OCI-LY3 (cell line): ENCODE measurements around the gene CIAO2B.

ENCODE experiments used
- EZH2phosphoT487 ChIP-seq: fragments of 200-600 bp; shearing (Covaris generic); IDR thresholded peaks from 2 replicates; pipeline ENCODE4 v1.6.1; 2018; ENCODE audit warnings: antibody characterized with exemption, mixed run types, low read depth
- TF ChIP-seq, protein P1 (sequence below): fragments of 200-600, 300-600 bp; sonication (generic); IDR thresholded peaks from 2 replicates; pipeline ENCODE4 v1.5.1; 2014; ENCODE audit warnings: antibody characterized with exemption, low read length, low read depth

DNA sequence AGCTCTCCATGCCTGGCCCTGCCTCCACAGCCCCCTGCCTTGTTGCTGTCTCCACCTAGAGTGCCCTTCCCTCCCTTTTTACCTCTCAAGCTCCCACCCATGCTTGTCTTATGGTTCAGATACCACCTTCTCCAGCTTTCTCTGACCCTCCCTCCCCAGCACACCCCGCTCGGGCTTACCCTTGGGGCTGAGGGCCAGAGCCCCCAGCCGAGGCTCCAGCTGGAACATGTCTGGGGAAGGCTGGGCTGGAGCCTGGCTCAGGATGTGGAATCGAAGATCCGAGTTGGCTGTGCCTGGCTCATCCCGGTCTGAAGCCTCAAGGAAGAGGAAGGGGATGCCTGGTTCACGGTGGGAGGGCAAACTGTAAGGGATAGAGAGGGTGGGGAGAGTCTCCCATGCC, 19.2 kb downstream of the CIAO2B start:
- TF ChIP-seq, protein P1, sequence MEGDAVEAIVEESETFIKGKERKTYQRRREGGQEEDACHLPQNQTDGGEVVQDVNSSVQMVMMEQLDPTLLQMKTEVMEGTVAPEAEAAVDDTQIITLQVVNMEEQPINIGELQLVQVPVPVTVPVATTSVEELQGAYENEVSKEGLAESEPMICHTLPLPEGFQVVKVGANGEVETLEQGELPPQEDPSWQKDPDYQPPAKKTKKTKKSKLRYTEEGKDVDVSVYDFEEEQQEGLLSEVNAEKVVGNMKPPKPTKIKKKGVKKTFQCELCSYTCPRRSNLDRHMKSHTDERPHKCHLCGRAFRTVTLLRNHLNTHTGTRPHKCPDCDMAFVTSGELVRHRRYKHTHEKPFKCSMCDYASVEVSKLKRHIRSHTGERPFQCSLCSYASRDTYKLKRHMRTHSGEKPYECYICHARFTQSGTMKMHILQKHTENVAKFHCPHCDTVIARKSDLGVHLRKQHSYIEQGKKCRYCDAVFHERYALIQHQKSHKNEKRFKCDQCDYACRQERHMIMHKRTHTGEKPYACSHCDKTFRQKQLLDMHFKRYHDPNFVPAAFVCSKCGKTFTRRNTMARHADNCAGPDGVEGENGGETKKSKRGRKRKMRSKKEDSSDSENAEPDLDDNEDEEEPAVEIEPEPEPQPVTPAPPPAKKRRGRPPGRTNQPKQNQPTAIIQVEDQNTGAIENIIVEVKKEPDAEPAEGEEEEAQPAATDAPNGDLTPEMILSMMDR = no peak
- TF ChIP-seq EZH2phosphoT487 = no peak
